Duodenal mucosa (tissue), 2 donors: Measurements from ENCODE around the gene CTDP1.

Experiments used
- H3K27ac ChIP-seq: one replicate; pipeline ENCODE4 v1.7.0; 2013; ENCODE audit warnings: low read depth, low read length
- H3K27me3 ChIP-seq, 2 donors: one replicate each; pipeline ENCODE4 v1.7.0; 2013; ENCODE audit warnings: low read length in 2 of 2, control low read depth in 1 of 2; ENCODE audit not compliant: insufficient read depth in 2 of 2, control insufficient read depth in 1 of 2
- H3K36me3 ChIP-seq, 2 donors: one replicate each; pipeline ENCODE4 v1.7.0; 2013; ENCODE audit warnings: low read length in 2 of 2, control low read depth in 1 of 2; ENCODE audit not compliant: insufficient read depth in 2 of 2, control insufficient read depth in 1 of 2
- H3K4me1 ChIP-seq, 2 donors: one replicate each; pipeline ENCODE4 v1.7.0; 2013; ENCODE audit warnings: low read length in 2 of 2, control low read depth in 1 of 2; ENCODE audit not compliant: insufficient read depth in 2 of 2, control insufficient read depth in 1 of 2
- H3K4me3 ChIP-seq, 2 donors: one replicate each; pipeline ENCODE4 v1.7.0; 2013; ENCODE audit warnings: low read length in 2 of 2, low read depth in 1 of 2
- H3K9ac ChIP-seq, 2 donors: one replicate each; pipeline ENCODE4 v1.7.0; 2013; ENCODE audit warnings: low read length in 2 of 2, low read depth in 1 of 2
- H3K9me3 ChIP-seq, 2 donors: one replicate each; pipeline ENCODE4 v1.7.0; 2013; ENCODE audit warnings: low read length in 2 of 2, control low read depth in 1 of 2; ENCODE audit not compliant: control insufficient read depth in 1 of 2

CTDP1 gene

GRCh38 chr18:79780547-79780946 lies 100.9 kb downstream of the CTDP1 start:
- Histone ChIP-seq H3K36me3 (no peaks in the 10 kb centered on the region), H3K27me3 (peaks cover 0 to 4% of the 10 kb centered on the region in 2 donors), H3K27ac (no peak overlapping the region), H3K4me3 (no peak overlapping the region), H3K9ac (no peak overlapping the region), H3K9me3 (no peaks in the 10 kb centered on the region), H3K4me1 (no peaks in the 10 kb centered on the region)

GRCh38 chr18:79781331-79781941 lies 101.8 kb downstream of the CTDP1 start:
- Histone ChIP-seq H3K36me3 (no peaks in the 10 kb centered on the region), H3K4me1 (no peaks in the 10 kb centered on the region), H3K9ac (no peak overlapping the region), H3K9me3 (no peaks in the 10 kb centered on the region), H3K4me3 (no peak overlapping the region), H3K27me3 (peaks cover 0 to 8% of the 10 kb centered on the region in 2 donors), H3K27ac (no peak overlapping the region)

- H3K27me3 ChIP-seq: peaks cover 5 to 21% of the 10 kb centered on the region in 2 donors
- no peak overlapping the region for H3K9ac ChIP-seq
- H3K9me3 ChIP-seq: no peaks in the 10 kb centered on the region
- H3K4me1 ChIP-seq: no peaks in the 10 kb centered on the region
- no peaks in the 10 kb centered on the region for H3K36me3 ChIP-seq
- no peak overlapping the region for H3K27ac ChIP-seq
- H3K4me3 ChIP-seq: no peak overlapping the region
These were observed 103.1 kb downstream of the CTDP1 start for GRCh38 chr18:79782566-79783308.

DNA sequence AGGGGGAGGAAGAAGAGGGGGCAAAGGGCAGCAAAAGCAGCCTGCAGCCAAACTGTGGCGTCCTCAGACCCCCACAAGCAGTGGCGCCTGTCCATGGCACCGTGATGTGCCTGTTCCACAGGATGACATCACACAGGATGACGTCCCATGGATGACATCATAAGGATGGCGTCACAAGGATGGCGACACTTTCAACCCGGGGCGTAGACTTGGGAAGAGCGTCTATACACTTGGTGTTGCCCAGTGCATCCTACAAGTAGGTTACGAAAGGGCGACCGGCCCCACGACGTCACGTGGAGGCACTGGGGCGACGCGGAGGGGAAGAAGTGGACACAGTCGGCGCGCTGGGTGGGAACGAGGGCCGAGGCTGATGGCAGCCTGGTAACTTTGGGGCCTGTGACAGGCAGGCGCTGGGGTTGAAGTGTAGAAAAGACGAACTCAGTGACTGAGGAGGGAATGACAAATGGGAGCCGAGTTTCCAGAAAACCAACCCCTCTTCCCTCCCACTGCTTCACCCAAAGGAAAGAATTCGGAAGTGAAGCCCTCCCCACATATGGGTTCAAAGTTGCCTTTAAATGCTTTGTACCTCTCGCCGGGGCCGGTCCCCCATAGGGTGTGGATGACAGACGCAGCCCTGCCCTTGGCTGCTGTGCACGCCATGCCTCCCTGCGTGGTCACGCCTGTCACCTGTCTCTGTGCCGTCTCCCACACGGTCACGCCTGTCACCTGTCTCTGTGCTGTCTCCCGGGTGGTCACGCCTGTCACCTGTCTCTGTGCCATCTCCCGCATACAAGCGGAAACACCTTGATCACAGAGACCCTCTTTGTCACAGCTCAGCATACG lies 104.7 kb downstream of the CTDP1 start:
- H3K9me3 ChIP-seq: peaks cover 0 to 4% of the 10 kb centered on the region in 2 donors
- H3K27ac ChIP-seq: no peak overlapping the region
- H3K4me3 ChIP-seq: peak overlapping the region in 1 of 2 donors; percentile 15
- no peaks in the 10 kb centered on the region for H3K4me1 ChIP-seq
- no peak overlapping the region for H3K9ac ChIP-seq
- no peaks in the 10 kb centered on the region for H3K36me3 ChIP-seq
- peaks cover 11 to 28% of the 10 kb centered on the region in 2 donors for H3K27me3 ChIP-seq

GRCh38 chr18:79784965-79785770 lies 105.6 kb downstream of the CTDP1 start:
- H3K4me1 ChIP-seq: no peaks in the 10 kb centered on the region
- H3K36me3 ChIP-seq: no peaks in the 10 kb centered on the region
- no peak overlapping the region for H3K27ac ChIP-seq
- H3K9me3 ChIP-seq: peaks cover 0 to 4% of the 10 kb centered on the region in 2 donors
- peak overlapping the region in 1 of 2 donors; percentile 15 for H3K4me3 ChIP-seq
- H3K27me3 ChIP-seq: peaks cover 12 to 29% of the 10 kb centered on the region in 2 donors
- H3K9ac ChIP-seq: no peak overlapping the region

GRCh38 chr18:79785831-79786230 lies 106.2 kb downstream of the CTDP1 start:
- Histone ChIP-seq H3K4me3 (no peak overlapping the region), H3K36me3 (no peaks in the 10 kb centered on the region), H3K4me1 (no peaks in the 10 kb centered on the region), H3K27ac (no peak overlapping the region), H3K27me3 (peaks cover 17 to 29% of the 10 kb centered on the region in 2 donors), H3K9ac (no peak overlapping the region), H3K9me3 (peaks cover 0 to 4% of the 10 kb centered on the region in 2 donors)

- H3K36me3 ChIP-seq: no peaks in the 10 kb centered on the region
- no peak overlapping the region for H3K4me3 ChIP-seq
- peaks cover 0 to 4% of the 10 kb centered on the region in 2 donors for H3K9me3 ChIP-seq
- peaks cover 0 to 1% of the 10 kb centered on the region in 2 donors for H3K4me1 ChIP-seq
- H3K27ac ChIP-seq: no peak overlapping the region
- H3K9ac ChIP-seq: no peak overlapping the region
- H3K27me3 ChIP-seq: peaks cover 18 to 32% of the 10 kb centered on the region in 2 donors
These were observed 106.7 kb downstream of the CTDP1 start for GRCh38 chr18:79786304-79786703.

DNA sequence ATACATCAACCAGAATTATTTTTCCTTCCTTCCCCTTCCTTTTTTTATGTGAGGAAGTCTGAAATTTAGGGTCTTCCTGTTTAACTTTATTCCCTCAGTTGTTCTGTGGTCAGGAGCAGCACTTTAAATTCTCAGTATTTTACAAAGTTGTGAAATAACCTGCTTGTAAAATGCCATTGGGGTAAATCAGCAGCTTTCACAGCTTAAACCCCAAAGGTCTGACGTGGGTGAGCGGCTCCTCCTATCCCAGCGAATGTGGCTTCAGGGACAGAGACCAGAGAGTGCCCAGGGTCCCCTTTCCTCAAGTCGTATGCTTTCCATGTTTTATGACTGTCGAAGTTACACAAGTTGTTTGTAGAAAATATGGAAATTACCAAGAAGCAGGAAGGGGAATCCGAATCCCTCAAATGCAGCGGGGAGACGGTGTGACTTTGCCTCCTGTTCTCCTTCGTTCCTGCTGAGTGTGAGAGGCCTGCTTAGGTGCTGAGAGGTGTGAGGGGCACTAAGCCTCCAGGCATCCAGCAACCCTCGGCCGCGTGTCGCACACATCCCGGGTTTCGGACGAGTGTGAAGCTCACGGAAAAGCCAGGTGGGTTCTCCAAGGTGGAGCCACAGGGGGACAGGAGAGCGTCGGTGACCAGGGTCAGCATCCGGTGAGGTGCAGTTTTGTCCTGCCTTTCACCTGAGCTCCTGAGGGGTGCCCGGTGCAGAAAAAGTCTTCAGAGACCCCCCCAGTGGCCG lies 107.4 kb downstream of the CTDP1 start:
- Histone ChIP-seq H3K27me3 (peaks cover 24 to 34% of the 10 kb centered on the region in 2 donors), H3K9me3 (peaks cover 0 to 4% of the 10 kb centered on the region in 2 donors), H3K9ac (no peak overlapping the region), H3K36me3 (no peaks in the 10 kb centered on the region), H3K4me1 (peaks cover 3 to 8% of the 10 kb centered on the region in 2 donors), H3K27ac (no peak overlapping the region), H3K4me3 (no peak overlapping the region)

DNA sequence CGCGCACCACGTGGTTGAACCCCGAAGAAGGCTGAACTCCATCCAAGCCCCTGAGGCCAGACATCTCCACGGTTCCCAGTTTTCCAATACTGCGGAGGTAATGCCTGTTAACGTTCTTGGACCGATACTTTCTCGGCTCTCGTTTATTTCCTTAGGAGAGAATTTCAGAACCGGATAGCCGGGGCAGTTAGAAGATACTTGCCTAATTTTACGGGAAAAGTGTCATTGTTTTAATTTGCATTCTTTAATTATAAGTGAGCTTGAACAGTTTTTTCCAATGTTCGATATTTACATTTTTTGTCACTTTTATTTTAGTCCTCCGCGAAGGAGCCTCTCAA lies 107.9 kb downstream of the CTDP1 start:
- Histone ChIP-seq H3K4me1 (peaks cover 4 to 9% of the 10 kb centered on the region in 2 donors), H3K27ac (no peak overlapping the region), H3K9ac (no peak overlapping the region), H3K27me3 (peaks cover 25 to 34% of the 10 kb centered on the region in 2 donors), H3K9me3 (peaks cover 0 to 4% of the 10 kb centered on the region in 2 donors), H3K36me3 (no peaks in the 10 kb centered on the region), H3K4me3 (no peak overlapping the region)
